ENCODE results near the gene RHOD. TPM values are rescaled to one million over a fixed set of nuclear protein-coding genes. Genes with fewer than 3 reads are reported as not detected.

RHOD gene
- polyA plus RNA-seq, 3 donors: 8.1 to 11.5 (median 10.5) TPM

DNA sequence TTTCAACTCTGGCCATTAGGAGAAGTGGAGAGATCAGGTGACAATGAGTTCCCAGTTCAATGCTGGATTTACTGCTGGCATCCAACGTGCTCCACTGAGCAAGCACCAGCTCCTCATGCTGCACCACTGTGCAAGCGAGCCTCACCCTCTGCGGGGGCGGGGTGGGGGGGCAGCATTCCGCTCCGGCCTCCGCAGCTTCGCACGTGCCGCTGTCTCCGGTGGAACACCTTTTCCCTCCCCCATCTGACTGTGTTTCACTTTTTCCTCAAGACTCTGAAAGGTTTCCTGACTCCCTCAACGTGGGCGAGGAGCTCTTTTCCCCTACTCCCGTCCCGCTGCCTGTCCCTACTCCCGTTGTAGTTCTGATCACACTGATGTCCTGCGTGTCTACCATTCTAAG is 835 bp upstream of the RHOD start:
- DNase-seq: peak; percentile 80

- no peak for DNase-seq
These were observed 592 bp downstream of the RHOD start for GRCh38 chr11:67057205-67057672.

DNA sequence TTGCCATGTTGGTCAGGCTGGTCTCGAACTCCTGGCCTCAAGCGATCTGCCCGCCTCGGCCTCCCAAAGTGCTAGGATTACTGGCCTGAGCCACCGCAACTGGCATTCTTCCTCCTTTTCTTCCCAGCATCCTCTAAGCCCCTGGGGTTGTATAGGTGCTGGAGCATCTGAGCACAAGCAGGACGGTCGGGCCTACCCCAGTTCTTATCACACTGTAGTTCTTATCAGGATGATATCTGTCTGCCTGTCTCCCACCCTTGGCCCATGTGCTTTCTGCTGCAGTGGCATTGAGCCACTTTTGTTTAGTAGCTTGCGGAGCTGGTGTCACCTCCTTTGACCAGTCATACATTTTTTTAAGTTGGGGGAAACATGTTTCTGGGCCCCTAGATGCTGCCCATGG is 1.9 kb downstream of the RHOD start:
- DNase-seq: no peak

- no peak for DNase-seq
These were observed 3.0 kb downstream of the RHOD start for GRCh38 chr11:67059671-67060070.

DNA sequence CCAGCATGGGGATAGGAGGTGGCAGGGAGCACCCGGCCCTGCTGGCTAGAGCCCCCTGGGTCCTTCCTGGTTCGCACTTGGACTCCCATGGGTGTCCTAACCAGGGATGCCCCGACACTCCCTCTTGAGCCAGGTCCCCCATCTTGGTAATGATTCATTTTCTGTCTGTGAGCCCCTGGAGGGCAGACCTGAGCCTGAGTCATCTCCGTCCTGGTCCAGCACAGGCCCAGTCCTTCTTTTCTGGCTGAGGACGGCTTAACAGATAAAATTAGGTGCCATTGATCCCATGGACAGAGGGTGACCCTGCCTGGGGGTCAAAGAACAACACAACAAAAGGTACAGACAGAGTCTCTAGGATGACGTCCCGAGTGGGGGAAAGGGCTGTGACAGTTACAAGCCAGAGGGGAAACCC is 3.5 kb downstream of the RHOD start:
- DNase-seq: no peak

- no peak for DNase-seq
These were observed 6.1 kb downstream of the RHOD start for GRCh38 chr11:67062526-67063373.

DNA sequence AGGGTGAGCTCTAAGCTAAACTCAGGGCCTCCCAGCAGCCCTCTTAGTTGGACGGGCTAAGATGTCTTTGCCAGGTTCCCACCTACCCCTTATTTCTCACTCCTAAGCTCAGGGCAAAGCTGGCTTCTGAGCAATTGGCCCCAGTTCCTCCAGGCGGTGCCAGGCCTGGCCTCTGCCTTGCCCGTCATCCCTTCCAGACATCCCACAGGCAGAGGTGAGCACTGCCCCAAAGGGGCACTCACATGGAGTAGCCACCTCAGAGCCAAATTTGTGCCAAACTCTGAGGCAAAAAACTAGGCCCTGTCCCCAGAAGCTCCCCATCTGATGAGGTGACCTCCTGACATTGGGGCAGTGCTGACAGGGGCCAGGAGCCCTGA is 9.7 kb downstream of the RHOD start:
- no peak for DNase-seq

DNA sequence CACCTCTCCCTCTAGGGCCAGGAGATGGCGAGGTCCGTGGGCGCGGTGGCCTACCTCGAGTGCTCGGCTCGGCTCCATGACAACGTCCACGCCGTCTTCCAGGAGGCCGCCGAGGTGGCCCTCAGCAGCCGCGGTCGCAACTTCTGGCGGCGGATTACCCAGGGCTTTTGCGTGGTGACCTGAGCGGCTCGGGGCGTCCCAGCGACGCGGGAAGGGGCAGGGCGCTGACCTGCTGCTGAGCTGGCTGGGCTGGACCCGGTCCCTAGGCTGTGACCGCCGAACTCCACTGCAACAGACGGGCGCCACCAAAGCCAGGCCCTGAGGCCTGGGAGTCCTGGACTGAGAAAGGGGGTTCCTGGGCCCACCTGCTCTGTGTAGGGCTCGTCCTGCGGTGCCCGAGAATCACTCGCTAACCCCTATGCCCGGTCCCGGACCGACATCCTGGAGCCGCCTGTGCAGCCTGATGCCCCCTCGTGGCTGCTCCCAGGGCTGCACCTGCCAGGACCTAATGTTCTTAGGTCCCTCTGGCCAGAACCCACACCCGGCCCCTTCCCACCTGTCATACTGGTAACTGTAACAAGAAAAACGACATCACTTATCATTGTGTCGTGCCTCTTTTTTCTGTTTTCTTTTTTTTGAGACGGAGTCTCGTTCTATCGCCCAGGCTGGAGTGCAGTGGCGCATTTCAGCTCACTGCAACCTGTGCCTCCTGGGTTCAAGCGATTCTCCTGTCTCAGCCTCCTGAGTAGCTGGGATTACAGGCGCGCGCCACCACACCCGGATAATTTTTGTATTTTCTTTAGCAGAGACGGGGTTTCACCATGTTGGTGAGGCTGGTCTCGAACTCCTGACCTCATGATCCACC is 15.0 kb downstream of the RHOD start:
- DNase-seq: no peak

DNA sequence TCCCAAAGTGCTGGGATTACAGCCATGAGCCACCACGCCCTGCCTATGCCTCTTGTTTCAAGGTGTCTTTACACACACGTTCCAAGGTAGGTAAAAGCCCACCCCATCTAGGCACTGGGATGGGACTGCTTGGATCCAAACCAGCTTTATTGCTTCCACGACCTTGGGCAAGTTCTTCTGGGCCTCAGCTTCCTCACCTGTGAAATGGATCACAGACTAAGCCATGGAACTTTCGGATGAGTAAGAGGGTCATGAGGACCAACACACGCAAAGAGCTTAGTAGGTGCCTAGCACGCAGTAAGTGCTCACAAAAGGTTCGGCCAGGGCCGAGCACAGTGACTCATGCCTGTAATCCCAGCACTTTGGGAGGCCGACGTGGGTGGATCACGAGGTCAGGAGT is 15.6 kb downstream of the RHOD start:
- DNase-seq: no peak

GRCh38 chr11:67073908-67074307 is 17.3 kb downstream of the RHOD start:
- no peak for DNase-seq

DNA sequence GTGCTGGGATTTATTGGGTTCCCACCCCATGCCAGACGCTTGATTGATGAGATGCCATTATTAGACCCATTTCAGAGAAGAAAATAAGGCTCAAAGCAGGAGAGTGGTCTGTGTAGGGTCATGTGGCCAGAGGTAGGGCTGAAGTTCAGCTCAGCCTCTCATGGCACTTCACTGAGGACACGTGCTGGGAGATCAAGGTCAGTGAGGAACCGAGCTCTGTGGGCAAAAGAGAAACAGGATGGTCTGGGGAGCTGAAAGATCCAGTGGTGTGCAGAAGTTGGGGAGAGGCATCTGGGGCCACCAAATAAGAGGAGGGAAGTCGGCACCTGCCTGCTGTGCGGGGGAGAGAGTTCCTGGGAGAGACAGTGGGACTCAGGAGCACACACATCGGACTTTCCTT is 19.6 kb downstream of the RHOD start:
- no peak for DNase-seq

- DNase-seq: no peak
These were observed 22.5 kb downstream of the RHOD start for GRCh38 chr11:67079065-67079705.

DNA sequence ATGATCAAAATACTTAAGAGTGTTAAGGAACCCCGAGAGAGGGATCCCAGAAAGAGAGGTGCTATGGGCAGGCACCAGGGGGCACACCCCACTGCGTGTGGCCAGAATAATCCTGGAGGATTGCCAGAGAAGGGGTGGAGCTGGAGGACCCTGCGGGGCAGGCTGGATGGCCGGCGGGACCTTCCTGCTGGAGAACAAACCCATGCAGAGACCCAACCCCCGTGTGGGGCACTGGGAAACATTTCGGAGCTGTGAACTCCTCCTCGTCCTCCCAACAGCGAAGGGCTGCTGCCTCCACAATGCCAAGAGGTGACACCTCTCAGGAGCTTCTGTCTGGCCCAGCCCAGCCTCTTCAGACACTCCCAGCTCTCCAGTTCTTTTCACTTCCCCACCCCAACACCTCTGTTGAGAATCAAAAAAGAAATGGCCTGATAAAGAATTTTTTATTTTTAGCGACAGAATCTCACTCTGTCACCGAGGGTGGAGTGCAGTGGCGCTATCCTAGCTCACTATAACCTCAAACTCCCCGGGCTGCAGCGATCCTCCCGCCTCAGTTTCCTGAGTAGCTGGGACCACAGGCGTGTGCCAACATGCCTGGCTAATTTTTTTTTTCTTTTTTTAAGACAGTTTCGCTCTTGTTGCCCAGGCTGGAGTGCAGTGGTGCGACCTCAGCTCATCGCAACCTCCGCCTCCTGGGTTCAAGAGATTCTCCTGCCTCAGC is 25.6 kb downstream of the RHOD start:
- no peak for DNase-seq

DNA sequence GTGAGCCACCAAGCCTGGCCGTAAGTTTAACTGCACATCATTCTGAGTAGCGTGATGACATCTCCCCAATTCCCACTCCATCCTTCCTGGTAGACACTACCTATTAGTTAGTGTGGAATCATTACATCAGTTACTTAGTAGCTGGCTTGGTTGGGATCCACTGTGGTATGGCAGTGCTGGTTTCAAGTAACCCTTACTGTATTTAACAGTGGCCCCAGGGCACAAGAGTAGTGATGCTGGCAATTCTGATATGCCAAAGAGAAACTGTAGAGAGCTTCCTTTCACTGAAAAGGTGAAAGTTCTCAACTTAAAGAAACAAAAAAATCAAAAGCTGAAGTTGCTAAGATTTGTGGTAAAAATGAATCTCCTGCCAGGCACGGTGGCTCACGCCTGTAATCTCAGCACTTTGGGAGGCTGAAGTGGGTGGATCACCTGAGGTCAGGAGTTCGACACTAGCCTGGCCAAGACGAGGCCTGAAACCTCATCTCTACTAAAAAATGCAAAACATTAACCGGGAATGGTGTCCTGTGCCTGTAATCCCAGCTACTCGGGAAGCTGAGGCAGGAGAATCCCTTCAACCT is 27.2 kb downstream of the RHOD start:
- no peak for DNase-seq

- no peak for DNase-seq
These were observed 29.0 kb downstream of the RHOD start for GRCh38 chr11:67085617-67086016.

- DNase-seq: no peak
These were observed 34.1 kb downstream of the RHOD start for GRCh38 chr11:67090717-67091116.

DNA sequence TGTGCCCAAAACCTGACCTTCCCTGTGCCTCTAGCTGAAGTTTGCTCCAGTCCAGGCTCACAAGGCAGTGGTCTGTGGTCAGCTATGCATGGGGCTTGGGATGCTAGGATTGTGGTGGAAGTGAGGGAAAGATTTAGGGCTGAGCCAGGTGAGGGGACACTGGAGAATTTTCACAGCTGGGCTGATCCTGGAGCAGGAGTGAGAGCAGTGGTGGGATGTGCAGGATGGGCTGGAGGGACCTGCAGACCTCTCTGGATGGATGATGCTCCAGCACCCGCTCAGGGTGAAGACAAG is 38.5 kb downstream of the RHOD start:
- DNase-seq: no peak

GRCh38 chr11:67098799-67099429 is 42.3 kb downstream of the RHOD start:
- no peak for DNase-seq

GRCh38 chr11:67099831-67100324 is 43.2 kb downstream of the RHOD start:
- no peak for DNase-seq

- no peak for DNase-seq
These were observed 46.0 kb downstream of the RHOD start for GRCh38 chr11:67102664-67103063.

DNA sequence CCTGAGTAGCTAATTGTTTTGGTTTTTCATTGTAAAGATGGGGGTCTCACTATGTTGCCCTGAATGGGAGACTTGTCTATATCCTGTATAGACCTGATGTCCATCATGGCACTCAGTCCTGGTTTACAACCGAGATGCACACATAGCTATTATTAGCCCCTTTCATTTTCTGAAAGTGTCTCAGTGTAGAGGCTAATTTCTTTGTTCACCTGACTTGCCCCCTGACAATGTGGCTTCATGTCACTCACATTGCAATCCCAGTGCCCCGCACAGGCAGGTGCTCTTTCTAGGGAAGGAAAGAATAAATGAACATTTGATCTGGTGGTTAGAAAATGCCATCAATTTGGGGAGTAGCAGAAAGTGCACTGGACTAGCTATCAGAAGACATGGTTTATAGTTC is 49.3 kb downstream of the RHOD start:
- DNase-seq: no peak
